Measurements from ENCODE around the gene CPAMD8. TPM values are rescaled to one million over a fixed set of nuclear protein-coding genes. Genes with fewer than 3 reads are reported as not detected.
"Not testable (repeated sequence)": the region's sequence is repeated elsewhere in the genome, so short reads cannot be mapped to it uniquely, and the experiment has no call there.

CPAMD8 gene
- total RNA-seq, 4 donors from 2014 or later = 4.7 to 39.6 (median 11.2) TPM

- ATAC-seq (ENCODE audit: low FRiP score) (no peak), DNase-seq (ENCODE audit: low spot score) (no peak)
- no peak for TF ChIP-seq CTCF (IDR thresholded peaks at IDR 0.05)
These were observed 47.5 kb downstream of the CPAMD8 start for GRCh38 chr19:16978839-16979802.

GRCh38 chr19:16978156-16978555 is 48.5 kb downstream of the CPAMD8 start:
- DNase-seq (ENCODE audit: low spot score) = no peak
- ATAC-seq (ENCODE audit: low FRiP score) = no peak
- no peak for TF ChIP-seq CTCF (IDR thresholded peaks at IDR 0.05)

- ATAC-seq (ENCODE audit: low FRiP score) = no peak
- no peak for DNase-seq (ENCODE audit: low spot score)
- no peak for TF ChIP-seq CTCF (IDR thresholded peaks at IDR 0.05)
These were observed 49.3 kb downstream of the CPAMD8 start for GRCh38 chr19:16977306-16977705.

- TF ChIP-seq CTCF (IDR thresholded peaks at IDR 0.05) = no peak
- DNase-seq (ENCODE audit: low spot score) = no peak
- no peak for ATAC-seq (ENCODE audit: low FRiP score)
These were observed 50.2 kb downstream of the CPAMD8 start for GRCh38 chr19:16976446-16976845.

- TF ChIP-seq CTCF (IDR thresholded peaks at IDR 0.05) = no peak
- DNase-seq (ENCODE audit: low spot score) = no peak
- no peak for ATAC-seq (ENCODE audit: low FRiP score)
These were observed 55.8 kb downstream of the CPAMD8 start for GRCh38 chr19:16970821-16971220.

- no peak for TF ChIP-seq CTCF (IDR thresholded peaks at IDR 0.05)
- DNase-seq (ENCODE audit: low spot score) = no peak
- no peak for ATAC-seq (ENCODE audit: low FRiP score)
These were observed 57.5 kb downstream of the CPAMD8 start for GRCh38 chr19:16969135-16969534.

- not testable (repeated sequence) for DNase-seq (ENCODE audit: low spot score); ATAC-seq (ENCODE audit: low FRiP score)
These were observed 65.4 kb downstream of the CPAMD8 start for GRCh38 chr19:16960996-16961822.

- not testable (repeated sequence) for ATAC-seq (ENCODE audit: low FRiP score); DNase-seq (ENCODE audit: low spot score)
These were observed 68.3 kb downstream of the CPAMD8 start for GRCh38 chr19:16958277-16958676.

Data from omental fat pad (tissue), 4 donors.